DOHH2 (cell line): ENCODE results near the gene CLTC.

Experiments used
- H3F3A ChIP-seq: fragments of 200-600 bp; sonication (generic), shearing (Covaris generic); 2 replicates; pipeline ENCODE4 v1.6.0; 2016; ENCODE audit warnings: antibody characterized with exemption, mild to moderate bottlenecking; ENCODE audit not compliant: control insufficient read depth, insufficient read depth
- H3K27ac ChIP-seq: fragments of 200-600 bp; sonication (generic); 2 replicates; pipeline ENCODE4 v1.5.1; 2014; ENCODE audit warnings: low read depth, mild to moderate bottlenecking, low read length, moderate library complexity
- H3K27me3 ChIP-seq: fragments of 200-600 bp; sonication (generic); 2 replicates; pipeline ENCODE4 v1.6.1; 2014; ENCODE audit warnings: mild to moderate bottlenecking, low read length, mixed read lengths; ENCODE audit not compliant: control insufficient read depth
- H3K36me3 ChIP-seq: fragments of 200-600 bp; sonication (generic); 2 replicates; pipeline ENCODE4 v1.6.1; 2014; ENCODE audit warnings: mild to moderate bottlenecking, low read length, moderate library complexity, mixed read lengths; ENCODE audit not compliant: control insufficient read depth
- H3K4me1 ChIP-seq: fragments of 200-600 bp; sonication (generic); 2 replicates; pipeline ENCODE4 v1.6.1; 2014; ENCODE audit warnings: mild to moderate bottlenecking, low read length, mixed read lengths; ENCODE audit not compliant: control insufficient read depth
- H3K4me2 ChIP-seq: fragments of 200-600 bp; sonication (generic); 2 replicates; pipeline ENCODE4 v1.6.0; 2014; ENCODE audit warnings: mild to moderate bottlenecking, low read length, moderate library complexity
- H3K4me3 ChIP-seq: fragments of 200-600 bp; sonication (generic); 2 replicates; pipeline ENCODE4 v1.5.1; 2014; ENCODE audit warnings: mild to moderate bottlenecking, low read length, mixed read lengths
- H3K79me2 ChIP-seq: fragments of 200-600 bp; sonication (generic); 2 replicates; pipeline ENCODE4 v1.6.1; 2014; ENCODE audit warnings: mild to moderate bottlenecking, low read length, mixed read lengths; ENCODE audit not compliant: control insufficient read depth
- H3K9me2 ChIP-seq: fragments of 200-600 bp; sonication (generic); replicated peaks from 2 replicates; pipeline ENCODE4 v1.6.1; 2014; ENCODE audit warnings: mild to moderate bottlenecking, low read length, mixed read lengths; ENCODE audit not compliant: control insufficient read depth
- H3K9me3 ChIP-seq: fragments of 200-600 bp; sonication (generic); 2 replicates; pipeline ENCODE4 v1.6.1; 2014; ENCODE audit warnings: antibody characterized with exemption, low read length, mixed read lengths; ENCODE audit not compliant: control insufficient read depth, insufficient read depth
- H4K20me1 ChIP-seq: fragments of 200-600 bp; sonication (generic); 2 replicates; pipeline ENCODE4 v1.6.0; 2014; ENCODE audit warnings: low read depth, mild to moderate bottlenecking, antibody characterized with exemption, low read length, moderate library complexity; ENCODE audit not compliant: control insufficient read depth, insufficient read depth
- EZH2phosphoT487 ChIP-seq: fragments of 200-600 bp; sonication (generic); IDR thresholded peaks from 2 replicates; pipeline ENCODE4 v1.6.1; 2017; ENCODE audit warnings: borderline replicate concordance, mild to moderate bottlenecking, antibody characterized with exemption, low read length, moderate library complexity, mixed read lengths
- TF ChIP-seq, protein P1 (sequence below): fragments of 200-600 bp; sonication (generic); IDR thresholded peaks from one replicate; pipeline ENCODE4 v1.5.1; 2014; ENCODE audit warnings: antibody characterized with exemption, mild to moderate bottlenecking, low read depth, low read length; ENCODE audit not compliant: poor library complexity, severe bottlenecking

Gene CLTC

DNA sequence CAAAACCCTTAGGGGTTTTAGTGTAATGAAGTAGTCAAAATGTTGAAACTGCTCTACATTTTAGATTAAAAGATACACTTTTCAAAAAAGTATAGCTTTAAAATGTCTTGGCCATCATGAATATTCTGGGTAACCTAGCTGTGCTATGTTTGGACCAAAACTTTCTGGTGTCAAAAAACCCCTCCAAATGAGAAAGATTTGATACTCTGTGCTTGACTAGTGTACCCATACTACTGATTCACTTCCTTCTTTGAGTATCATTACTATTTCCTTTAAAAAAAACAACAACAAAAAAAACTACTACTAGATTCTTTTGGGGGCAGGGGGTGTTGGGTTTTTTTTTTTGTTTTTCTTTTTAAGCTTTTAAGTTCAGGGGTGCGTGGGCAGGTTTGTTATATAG, 50.2 kb downstream of the CLTC start:
- 0 out of 2 replicates have a peak, but pooled peaks cover 6% of the 10 kb centered on the region for H3F3A ChIP-seq
- peaks cover 52% of the 10 kb centered on the region for H3K4me1 ChIP-seq
- H3K27ac ChIP-seq = no peak overlapping the region

DNA sequence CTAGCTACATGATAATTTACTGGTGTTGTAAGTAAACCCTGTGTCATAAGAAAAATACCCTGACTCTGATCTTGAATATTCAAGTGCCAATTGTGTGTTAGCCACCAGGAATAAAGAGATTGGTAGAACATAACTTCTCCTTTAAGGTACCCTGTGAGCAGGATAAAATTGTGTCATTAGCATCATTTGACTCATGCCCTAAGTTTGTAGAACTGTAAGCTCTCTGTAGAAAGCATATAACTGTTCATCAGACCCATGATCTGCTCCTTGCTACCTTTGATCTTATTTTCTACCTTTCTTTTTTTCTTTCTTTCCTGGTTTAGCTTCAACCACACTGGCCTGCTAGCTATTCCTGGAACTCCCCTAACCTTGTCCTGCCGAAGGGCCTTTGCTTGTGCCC, 51.7 kb downstream of the CLTC start:
- no peak overlapping the region for H3K4me3 ChIP-seq
- H3K27ac ChIP-seq = no peak overlapping the region
- H3K4me2 ChIP-seq = no peak overlapping the region
- H3K4me1 ChIP-seq = peaks cover 64% of the 10 kb centered on the region
- H3K79me2 ChIP-seq = peaks cover 36% of the 10 kb centered on the region
- H3K27me3 ChIP-seq = no peaks in the 10 kb centered on the region
- no peaks in the 10 kb centered on the region for H3K9me2 ChIP-seq
- no peaks in the 10 kb centered on the region for H3K9me3 ChIP-seq
- peaks cover 98% of the 10 kb centered on the region for H3K36me3 ChIP-seq
- H4K20me1 ChIP-seq = peaks cover 2% of the 10 kb centered on the region; the same call in 1 of the 2 replicates
- no peak for TF ChIP-seq EZH2phosphoT487
- TF ChIP-seq, protein P1, sequence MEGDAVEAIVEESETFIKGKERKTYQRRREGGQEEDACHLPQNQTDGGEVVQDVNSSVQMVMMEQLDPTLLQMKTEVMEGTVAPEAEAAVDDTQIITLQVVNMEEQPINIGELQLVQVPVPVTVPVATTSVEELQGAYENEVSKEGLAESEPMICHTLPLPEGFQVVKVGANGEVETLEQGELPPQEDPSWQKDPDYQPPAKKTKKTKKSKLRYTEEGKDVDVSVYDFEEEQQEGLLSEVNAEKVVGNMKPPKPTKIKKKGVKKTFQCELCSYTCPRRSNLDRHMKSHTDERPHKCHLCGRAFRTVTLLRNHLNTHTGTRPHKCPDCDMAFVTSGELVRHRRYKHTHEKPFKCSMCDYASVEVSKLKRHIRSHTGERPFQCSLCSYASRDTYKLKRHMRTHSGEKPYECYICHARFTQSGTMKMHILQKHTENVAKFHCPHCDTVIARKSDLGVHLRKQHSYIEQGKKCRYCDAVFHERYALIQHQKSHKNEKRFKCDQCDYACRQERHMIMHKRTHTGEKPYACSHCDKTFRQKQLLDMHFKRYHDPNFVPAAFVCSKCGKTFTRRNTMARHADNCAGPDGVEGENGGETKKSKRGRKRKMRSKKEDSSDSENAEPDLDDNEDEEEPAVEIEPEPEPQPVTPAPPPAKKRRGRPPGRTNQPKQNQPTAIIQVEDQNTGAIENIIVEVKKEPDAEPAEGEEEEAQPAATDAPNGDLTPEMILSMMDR = no peak
- H3F3A ChIP-seq = 0 out of 2 replicates have a peak, but pooled peaks cover 6% of the 10 kb centered on the region

More for the DNA sequence above, 50.2 kb downstream of the CLTC start:
- peaks cover 95% of the 10 kb centered on the region for H3K36me3 ChIP-seq
- peaks cover 25% of the 10 kb centered on the region for H3K79me2 ChIP-seq
- H3K4me2 ChIP-seq = no peak overlapping the region
- no peaks in the 10 kb centered on the region for H3K9me2 ChIP-seq
- H3K27me3 ChIP-seq = no peaks in the 10 kb centered on the region
- H3K9me3 ChIP-seq = no peaks in the 10 kb centered on the region
- peaks cover 2% of the 10 kb centered on the region; the same call in 1 of the 2 replicates for H4K20me1 ChIP-seq
- H3K4me3 ChIP-seq = no peak overlapping the region
- TF ChIP-seq EZH2phosphoT487 = no peak
- TF ChIP-seq, protein P1 = no peak

DNA sequence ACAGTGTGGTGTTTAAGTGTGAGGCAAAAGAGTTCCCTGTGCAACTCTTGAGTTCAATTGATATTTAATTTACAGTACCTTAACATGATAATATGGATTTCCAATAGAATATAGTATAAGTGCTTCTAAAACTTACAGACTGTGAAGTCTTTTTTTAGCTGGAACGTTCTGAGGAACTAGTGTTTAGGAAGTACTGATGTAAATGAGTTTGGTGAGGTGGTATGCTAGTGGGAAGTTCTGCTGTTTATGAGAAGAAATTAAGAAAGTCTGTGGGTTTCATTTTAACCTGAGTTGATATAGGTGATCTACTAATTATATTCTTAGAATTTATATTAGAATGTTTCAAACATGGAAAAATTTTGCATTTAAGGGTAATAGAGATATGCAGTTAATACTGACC, 55.5 kb downstream of the CLTC start:
- Histone ChIP-seq H4K20me1 (peaks cover 2% of the 10 kb centered on the region; the same call in 1 of the 2 replicates), H3K36me3 (peaks cover 96% of the 10 kb centered on the region), H3F3A (no peaks in the 10 kb centered on the region), H3K4me1 (peaks cover 48% of the 10 kb centered on the region), H3K79me2 (peaks cover 41% of the 10 kb centered on the region), H3K4me3 (no peak overlapping the region), H3K27ac (peak overlapping the region; percentile 9; the same call in 1 of the 2 replicates), H3K9me2 (no peaks in the 10 kb centered on the region), H3K9me3 (no peaks in the 10 kb centered on the region), H3K27me3 (no peaks in the 10 kb centered on the region), H3K4me2 (peak overlapping the region; percentile 28; the same call in 1 of the 2 replicates)
- no peak for TF ChIP-seq EZH2phosphoT487

DNA sequence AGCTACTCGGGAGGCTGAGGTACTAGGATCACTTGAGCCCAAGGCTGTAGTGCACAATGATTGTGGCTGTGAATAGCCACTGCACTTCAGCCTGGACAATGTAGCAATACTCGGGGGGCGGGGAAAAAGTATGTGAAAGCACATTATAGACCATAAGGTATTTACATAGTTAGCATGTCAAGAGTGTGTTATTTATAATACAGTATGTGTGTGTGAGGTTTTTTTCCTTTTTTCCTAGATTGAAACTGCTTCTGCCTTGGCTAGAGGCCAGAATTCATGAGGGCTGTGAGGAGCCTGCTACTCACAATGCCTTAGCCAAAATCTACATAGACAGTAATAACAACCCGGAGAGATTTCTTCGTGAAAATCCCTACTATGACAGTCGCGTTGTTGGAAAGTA, 57.0 kb downstream of the CLTC start:
- no peaks in the 10 kb centered on the region for H3K9me3 ChIP-seq
- H3F3A ChIP-seq = no peaks in the 10 kb centered on the region; the same call in 1 of the 2 replicates
- H3K27ac ChIP-seq = no peak overlapping the region
- H3K79me2 ChIP-seq = peaks cover 30% of the 10 kb centered on the region
- no peak overlapping the region for H3K4me2 ChIP-seq
- H3K4me1 ChIP-seq = peaks cover 48% of the 10 kb centered on the region
- H3K36me3 ChIP-seq = peaks cover 96% of the 10 kb centered on the region
- H4K20me1 ChIP-seq = peaks cover 2% of the 10 kb centered on the region; the same call in 1 of the 2 replicates
- H3K9me2 ChIP-seq = no peaks in the 10 kb centered on the region
- H3K4me3 ChIP-seq = no peak overlapping the region
- TF ChIP-seq EZH2phosphoT487 = no peak
- TF ChIP-seq, protein P1 = no peak
- no peaks in the 10 kb centered on the region for H3K27me3 ChIP-seq
